GM12891 (cell line): ENCODE measurements around the gene FAM222B.

ENCODE experiments used
- SPI1 ChIP-seq: IDR thresholded peaks from 2 replicates; pipeline ENCODE4 v1.6.1; 2011; ENCODE audit warnings: low read depth, low read length, control low read depth
- TAF1 ChIP-seq: IDR thresholded peaks from 2 replicates; pipeline ENCODE4 v1.6.1; 2011; ENCODE audit warnings: low read depth, low read length, control low read depth

GRCh38 chr17:28861393-28862203 lies 19.0 kb upstream of the FAM222B start:
- TF ChIP-seq TAF1 = no peak
- no peak for TF ChIP-seq SPI1
